ENCODE measurements around the gene METTL26.
"Not testable (repeated sequence)": the region's sequence is repeated elsewhere in the genome, so short reads cannot be mapped to it uniquely, and the experiment has no call there.

METTL26 gene

GRCh38 chr16:624526-625070 lies 11.5 kb downstream of the METTL26 start:
- DNase-seq = no peak

DNA sequence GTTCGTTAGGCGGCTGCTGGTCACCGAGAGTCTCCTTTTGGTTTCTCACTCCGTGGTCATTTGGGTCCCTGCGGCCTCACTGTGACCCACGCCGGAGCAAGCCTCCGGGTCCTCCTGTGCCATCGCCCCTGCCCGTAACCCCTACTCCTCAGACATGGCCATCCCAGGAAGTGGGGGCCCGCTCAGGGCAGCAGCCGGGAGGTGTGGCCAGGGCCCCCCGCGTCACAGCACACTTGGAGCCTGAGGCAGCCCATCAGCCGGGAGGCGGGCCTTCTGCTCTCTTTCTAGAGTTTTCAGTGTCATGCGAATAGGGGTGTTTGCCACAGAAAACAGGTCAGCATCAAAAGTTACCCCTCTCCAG lies 13.2 kb downstream of the METTL26 start:
- DNase-seq = no peak

- no peak for DNase-seq
Observed at GRCh38 chr16:621526-622105, 14.5 kb downstream of the METTL26 start.

DNA sequence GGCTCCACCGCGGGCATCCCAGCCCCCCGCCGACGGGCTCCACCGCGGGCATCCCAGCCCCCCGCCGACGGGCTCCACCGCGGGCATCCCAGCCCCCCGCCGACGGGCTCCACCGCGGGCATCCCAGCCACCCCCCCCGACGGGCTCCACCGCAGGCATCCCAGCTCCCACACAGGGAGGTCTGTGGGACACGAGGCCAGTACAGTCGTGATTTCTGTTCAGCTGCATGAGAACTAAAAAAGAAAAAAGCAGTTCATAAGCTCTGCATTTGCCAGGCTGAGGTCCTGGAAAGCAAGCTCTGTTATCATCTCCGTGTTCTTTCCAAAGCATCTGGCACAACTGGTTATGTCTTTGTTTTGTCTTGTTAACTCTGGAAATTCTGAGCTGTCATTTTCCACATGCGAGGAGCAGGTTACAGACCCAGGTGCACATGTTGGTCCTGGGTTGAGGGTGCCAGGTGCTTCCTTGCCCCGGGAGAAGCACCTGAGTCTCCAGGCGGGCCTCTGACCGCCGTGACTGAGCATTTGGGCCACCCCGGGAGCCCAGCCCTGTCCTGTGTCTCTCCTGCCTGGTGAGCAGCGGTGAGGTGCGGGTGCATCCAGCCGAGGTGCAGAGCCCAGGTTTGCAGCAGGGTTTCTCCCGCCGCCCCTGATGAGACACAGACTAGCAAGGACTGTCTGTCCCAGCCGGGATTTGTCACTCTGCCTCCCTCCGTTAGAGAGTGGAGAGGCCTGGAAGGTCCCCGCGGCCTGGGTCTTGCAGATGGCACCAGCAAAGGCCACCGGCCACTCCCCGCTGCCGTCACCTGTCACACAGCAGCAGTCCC lies 15.2 kb downstream of the METTL26 start:
- DNase-seq = no peak

DNA sequence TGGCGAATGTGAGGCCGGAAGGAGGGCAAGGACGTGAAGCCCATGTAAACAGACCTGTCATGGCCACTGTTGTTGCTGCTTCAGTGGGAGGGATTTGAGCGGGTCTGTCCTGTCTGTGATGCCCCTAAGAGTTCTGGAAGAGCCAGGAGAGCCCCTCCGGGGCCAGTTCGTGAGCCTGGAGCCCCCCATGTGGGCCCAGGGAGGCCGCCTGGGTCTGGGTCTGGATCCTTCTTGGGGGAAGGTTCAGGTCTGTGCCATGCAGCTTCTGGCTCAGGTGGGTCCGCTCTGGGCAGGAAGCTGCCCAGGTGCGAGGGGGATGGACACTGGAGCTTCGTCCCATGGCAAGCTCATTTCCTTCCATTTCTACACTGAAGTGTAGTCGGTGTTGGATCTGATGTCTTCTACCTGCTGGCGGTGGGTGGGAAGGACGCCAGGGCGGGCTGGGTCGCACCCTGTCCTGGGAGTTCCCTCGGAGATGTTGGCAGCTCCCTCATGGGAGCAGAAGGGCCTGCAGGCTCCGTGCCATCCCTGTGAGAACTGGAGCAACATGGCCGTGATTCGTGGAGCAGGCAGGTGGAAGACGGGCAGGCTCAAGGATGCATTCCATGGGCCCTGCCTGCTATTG lies 16.5 kb downstream of the METTL26 start:
- DNase-seq = no peak

- DNase-seq = no peak
Observed at GRCh38 chr16:617855-618254, 18.2 kb downstream of the METTL26 start.

DNA sequence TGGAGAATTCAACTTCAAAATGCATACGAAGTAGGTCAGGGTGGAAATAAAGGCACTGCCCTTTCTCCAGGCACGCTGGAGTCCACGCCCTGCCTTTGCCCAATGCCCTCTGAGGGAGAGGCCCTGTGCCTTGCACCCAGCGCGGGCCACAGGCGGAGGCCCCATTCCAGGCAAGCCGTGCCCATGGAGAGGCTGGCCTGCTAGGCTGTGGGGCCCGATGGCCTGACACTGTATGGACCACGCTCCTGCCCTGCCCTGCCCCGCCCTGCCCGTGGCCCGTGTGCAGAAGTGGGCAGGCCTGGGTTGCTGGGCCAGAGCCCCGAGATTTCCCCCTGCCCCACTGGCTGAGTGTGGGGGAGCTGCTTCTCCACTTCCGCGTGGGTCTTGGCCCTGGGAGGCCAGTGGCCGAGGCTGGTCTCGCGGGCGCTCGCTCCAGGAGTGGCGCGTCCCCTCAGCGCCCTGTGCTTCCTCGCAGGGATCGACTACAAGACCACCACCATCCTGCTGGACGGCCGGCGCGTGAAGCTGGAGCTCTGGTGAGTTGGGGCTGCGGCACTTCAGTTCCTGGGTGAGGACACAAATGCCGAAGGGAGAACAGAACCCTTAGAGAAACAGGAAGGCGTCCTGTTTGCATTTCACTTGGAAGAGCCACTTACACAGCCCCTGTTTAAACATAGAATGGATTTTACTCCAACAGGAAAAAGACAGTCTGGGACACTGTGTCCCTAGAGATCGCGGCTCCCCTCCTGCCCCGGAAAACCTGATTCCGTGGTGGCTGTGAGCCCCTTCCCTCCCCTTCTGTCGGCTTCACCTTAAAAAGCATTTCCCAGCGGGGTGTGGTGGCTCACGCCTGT lies 19.1 kb downstream of the METTL26 start:
- no peak for DNase-seq

GRCh38 chr16:615122-615521 lies 21.0 kb downstream of the METTL26 start:
- no peak for DNase-seq

DNA sequence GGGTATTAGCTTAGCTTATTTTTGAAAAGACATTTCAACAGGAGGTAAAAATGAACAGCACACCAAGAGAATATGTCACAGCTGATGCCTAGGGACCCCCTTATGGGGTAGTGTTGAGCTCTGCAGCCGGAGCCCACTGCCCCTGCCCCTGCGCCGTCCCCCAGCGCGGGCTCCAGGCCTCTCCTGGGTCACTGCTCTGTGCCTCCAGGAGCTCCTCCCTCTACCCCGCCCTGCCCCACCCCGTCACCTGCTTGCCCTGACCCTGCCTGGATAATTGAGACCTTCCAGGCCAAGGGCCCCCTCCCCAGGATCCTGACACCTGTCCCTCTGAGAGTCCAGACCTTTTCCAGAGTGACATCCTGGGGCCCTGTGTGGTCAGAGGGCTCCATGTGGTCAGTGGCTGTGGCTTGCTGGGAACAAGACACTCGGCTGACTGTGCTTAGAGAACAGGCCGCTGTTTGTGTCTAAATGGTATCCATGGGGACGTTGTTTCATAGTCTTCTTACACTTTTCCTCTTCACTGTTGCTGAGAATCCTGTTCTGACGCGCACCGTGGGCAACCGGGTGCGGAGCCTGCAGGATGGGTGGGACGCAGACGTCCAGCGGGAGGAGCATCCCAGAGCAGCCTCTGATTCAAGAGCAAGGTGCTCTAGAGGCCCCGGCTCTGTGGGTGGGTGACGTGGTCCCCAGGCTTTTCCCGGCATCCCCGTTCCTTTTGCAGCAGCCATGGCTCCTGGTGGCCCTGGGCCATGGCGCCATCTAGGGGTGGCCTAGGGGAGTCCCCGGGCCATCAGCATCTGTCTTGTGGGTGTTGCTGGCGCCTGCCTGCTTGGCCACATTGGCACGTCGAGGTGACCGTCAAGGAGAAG lies 25.4 kb downstream of the METTL26 start:
- DNase-seq = no peak

DNA sequence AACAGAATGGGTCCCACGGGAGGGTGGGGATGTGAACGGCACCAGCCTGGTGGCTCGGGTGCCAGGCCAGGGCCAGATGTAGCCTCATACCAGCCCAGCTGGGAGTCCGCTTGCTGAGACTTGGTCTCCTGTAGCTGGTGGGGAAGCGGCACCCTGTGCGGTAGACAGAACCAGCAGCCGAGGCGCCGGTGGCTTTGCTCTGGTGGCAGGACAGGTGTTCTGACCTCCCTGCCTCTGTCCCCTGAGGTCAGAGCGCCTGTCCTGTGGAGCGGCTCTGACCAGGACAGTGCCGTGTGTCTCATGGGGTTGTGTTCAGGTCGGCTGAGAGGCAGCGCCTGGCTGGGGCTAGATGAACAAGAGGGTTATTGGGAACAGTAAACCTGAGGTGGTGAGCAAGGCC lies 26.1 kb downstream of the METTL26 start:
- no peak for DNase-seq

DNA sequence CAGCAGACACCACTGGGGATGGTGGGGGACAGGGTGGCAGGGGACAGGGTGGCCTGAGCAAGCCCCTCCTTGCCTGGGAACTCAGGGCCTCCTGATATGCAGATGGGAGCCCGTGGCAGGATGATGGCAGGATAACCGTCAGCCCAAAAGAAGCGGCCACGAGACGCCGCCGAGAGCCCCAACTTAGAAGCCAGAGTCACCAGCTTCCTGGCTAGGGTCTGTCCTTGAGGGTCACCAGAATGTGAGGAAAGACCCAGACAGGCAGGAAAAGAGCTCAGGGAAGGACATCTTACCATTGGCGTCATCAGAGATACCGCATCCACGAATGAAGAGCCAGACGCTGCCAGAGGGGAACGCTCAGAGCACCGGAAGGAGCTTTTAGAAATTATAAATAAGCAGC lies 26.8 kb downstream of the METTL26 start:
- no peak for DNase-seq

DNA sequence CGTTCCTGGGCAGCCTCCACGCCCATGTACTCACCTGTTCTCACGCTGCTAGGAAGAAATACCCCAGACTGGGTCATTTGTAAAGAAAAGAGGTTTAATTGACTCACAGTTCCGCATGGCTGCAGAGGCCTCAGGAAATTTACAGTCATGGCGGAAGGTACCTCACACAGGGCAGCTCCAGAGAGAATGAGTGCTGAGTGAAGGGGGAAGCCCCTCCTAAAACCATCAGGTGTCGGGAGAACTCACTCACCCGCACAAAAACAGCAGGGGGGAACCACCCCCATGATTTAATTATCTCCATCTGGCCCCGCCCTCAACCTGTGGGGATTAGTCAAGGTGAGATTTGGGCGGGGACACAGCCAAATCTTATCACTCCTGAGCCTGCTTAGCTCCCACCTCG lies 28.1 kb downstream of the METTL26 start:
- no peak for DNase-seq

GRCh38 chr16:606656-607307 lies 29.3 kb downstream of the METTL26 start:
- no peak for DNase-seq

DNA sequence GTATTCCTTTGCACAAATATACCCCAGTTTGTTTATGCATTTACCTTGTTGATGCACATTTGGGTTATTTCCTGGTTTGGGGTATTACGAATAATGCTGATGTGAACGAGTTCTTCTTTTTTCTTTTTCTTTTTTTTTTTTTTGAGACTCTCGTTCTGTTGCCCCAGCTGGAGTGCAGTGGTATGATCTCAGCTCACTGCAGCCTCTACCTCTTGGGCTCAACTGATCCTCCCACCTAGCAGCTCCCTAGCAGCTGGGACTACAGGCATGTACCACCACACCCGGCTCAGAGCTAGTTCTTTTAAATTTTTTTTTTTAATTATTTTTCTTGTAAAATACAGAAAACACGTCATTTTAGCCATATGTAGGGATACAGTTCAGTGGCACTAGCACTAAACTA lies 32.2 kb downstream of the METTL26 start:
- DNase-seq = no peak

GRCh38 chr16:600781-601180 lies 35.3 kb downstream of the METTL26 start:
- no peak for DNase-seq

GRCh38 chr16:598823-599739 lies 37.0 kb downstream of the METTL26 start:
- no peak for DNase-seq

- DNase-seq = not testable (repeated sequence)
Observed at GRCh38 chr16:597655-598054, 38.5 kb downstream of the METTL26 start.

DNA sequence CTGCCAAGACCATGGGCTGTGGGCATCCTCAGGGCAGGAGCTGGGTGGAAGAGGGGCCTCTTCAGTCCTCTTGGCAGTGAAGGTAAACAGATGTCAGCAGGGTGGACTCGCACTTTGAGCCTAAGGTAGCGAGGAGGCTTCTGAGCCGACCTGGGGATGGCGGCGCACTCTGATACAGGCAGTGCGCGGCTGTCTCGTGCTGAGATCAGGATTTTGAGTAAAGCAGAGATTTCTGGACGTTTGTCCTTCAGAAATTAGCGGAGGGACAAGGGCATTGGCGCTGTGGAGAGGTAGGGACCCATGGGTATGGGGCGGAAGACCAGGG lies 39.4 kb downstream of the METTL26 start:
- no peak for DNase-seq

GRCh38 chr16:595942-596735 lies 40.0 kb downstream of the METTL26 start:
- DNase-seq = no peak

DNA sequence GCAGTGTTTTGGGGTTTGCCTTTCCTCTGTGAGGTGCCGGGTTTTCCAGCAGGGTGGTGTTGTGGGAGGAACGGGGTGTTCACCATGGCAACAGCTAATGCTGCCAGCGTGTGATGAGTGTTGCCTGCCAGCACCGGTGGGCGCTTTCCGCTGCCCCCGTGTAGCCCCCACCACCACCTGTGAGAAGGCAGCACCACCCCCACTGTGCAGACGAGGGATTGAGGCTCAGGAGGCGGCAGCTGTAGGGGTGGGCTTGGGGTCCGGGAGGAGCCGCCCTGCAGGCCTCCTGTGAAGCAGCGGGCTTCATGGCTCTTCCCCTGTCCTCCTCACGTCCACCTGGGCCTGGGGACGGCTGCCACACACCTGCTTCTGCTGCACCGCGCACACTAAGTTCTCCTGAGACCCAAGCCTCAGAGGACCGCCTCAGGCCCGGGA lies 41.0 kb downstream of the METTL26 start:
- no peak for DNase-seq

Measured in NCI-H510A (cell line).